ENCODE measurements around the gene DCXR.

GRCh38 chr17:81994593-81995462, 42.7 kb downstream of the DCXR start:
- TF ChIP-seq CTCF (IDR thresholded peaks at IDR 0.05; ENCODE audit: low read depth, low read length), result no peak
- TF ChIP-seq POLR2A (IDR thresholded peaks at IDR 0.05; ENCODE audit: extremely low read depth, insufficient read length), result no peak
- no peak for TF ChIP-seq MAX (IDR thresholded peaks at IDR 0.05; ENCODE audit: low read depth, low read length)
- TF ChIP-seq MYC (IDR thresholded peaks at IDR 0.05; ENCODE audit: low read depth, low read length), result no peak
